BE2C (cell line): Measurements from ENCODE around the gene FBRSL1. TPM values are rescaled to one million over a fixed set of nuclear protein-coding genes. Genes with fewer than 3 reads are reported as not detected.
"Not testable (repeated sequence)": the region's sequence is repeated elsewhere in the genome, so short reads cannot be mapped to it uniquely, and the experiment has no call there.

Experiments
- DNase-seq: peaks from one replicate; pipeline ENCODE4 v3.0.0-alpha.2; 2020
- H3K27me3 ChIP-seq: fragments of 250-450 bp; sonication (Bioruptor Pico); 2 replicates; pipeline ENCODE4 v1.5.1; 2020; ENCODE audit warnings: mild to moderate bottlenecking
- H3K36me3 ChIP-seq: fragments of 250-450 bp; sonication (Bioruptor Pico); 2 replicates; pipeline ENCODE4 v1.5.1; 2020; ENCODE audit warnings: mild to moderate bottlenecking
- H3K4me1 ChIP-seq: fragments of 250-450 bp; sonication (Bioruptor Pico); 2 replicates; pipeline ENCODE4 v1.5.1; 2020
- H3K4me3 ChIP-seq: 2 replicates; pipeline ENCODE4 v1.5.1; 2011; ENCODE audit warnings: low read depth, low read length
- H3K9me3 ChIP-seq: fragments of 250-450 bp; sonication (Bioruptor Pico); 2 replicates; pipeline ENCODE4 v1.5.1; 2020
- polyA plus RNA-seq: library from polyadenylated mRNA; unstranded; fragments of >200 nt; gene quantifications from one replicate; pipeline ENCODE4 v1.2.1, GENCODE V29; 2012; ENCODE audit warnings: low read depth, missing spikeins; ENCODE audit not compliant: insufficient read length, insufficient read depth
- TF ChIP-seq, protein P1 (sequence below): IDR thresholded peaks from 2 replicates; pipeline ENCODE4 v1.5.1; 2012; ENCODE audit warnings: mild to moderate bottlenecking, low read depth, low read length

FBRSL1 gene
- 168 TPM for polyA plus RNA-seq

DNA sequence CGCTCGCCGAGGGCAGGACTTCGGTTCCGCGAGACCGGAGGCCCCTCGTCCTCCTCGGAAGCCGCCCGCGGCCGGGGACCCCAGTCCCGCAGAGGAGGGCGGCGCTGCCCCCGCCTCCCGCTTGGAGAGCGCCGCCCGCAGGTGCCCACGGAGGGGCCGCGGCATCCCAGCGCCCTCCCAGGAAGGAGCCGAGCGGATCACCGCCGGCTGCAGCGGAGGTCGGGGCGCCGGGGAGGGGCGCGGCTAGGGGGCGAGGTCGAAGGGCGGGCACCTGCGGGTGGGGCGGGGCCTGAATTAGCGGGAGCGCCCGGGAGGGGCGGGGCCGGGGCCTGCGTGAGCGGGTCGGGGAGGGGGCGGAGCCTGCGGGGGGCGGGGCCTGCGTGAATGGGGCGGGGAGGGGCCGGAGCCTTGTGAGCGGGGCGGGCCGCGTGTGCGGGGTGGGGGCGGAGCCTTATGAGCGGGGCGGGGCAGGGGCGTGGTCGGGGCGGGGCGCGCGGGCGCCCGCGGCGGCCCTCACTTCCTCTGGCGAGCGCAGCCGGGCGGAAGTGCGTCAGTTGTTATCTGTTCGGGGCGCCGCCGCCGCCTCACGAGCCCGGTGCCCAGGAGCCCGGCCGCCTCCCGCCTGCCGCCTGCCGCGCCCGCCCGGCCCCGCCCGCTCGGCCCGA is at the start of gene FBRSL1:
FBRSL1 (plus strand) TSS at position 550 of the 665 bp plus-strand sequence.
- peak; percentile 92 for DNase-seq
- Histone ChIP-seq H3K4me3 (peak within 1 kb of the TSS; percentile 80), H3K27me3 (peaks cover 10% of the 10 kb centered on the region; the same call in 1 of the 2 replicates), H3K36me3 (no peaks in the 10 kb centered on the region), H3K9me3 (no peaks in the 10 kb centered on the region), H3K4me1 (peaks cover 5% of the 10 kb centered on the region; the same call in 1 of the 2 replicates)
- TF ChIP-seq, protein P1, sequence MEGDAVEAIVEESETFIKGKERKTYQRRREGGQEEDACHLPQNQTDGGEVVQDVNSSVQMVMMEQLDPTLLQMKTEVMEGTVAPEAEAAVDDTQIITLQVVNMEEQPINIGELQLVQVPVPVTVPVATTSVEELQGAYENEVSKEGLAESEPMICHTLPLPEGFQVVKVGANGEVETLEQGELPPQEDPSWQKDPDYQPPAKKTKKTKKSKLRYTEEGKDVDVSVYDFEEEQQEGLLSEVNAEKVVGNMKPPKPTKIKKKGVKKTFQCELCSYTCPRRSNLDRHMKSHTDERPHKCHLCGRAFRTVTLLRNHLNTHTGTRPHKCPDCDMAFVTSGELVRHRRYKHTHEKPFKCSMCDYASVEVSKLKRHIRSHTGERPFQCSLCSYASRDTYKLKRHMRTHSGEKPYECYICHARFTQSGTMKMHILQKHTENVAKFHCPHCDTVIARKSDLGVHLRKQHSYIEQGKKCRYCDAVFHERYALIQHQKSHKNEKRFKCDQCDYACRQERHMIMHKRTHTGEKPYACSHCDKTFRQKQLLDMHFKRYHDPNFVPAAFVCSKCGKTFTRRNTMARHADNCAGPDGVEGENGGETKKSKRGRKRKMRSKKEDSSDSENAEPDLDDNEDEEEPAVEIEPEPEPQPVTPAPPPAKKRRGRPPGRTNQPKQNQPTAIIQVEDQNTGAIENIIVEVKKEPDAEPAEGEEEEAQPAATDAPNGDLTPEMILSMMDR, result no peak

DNA sequence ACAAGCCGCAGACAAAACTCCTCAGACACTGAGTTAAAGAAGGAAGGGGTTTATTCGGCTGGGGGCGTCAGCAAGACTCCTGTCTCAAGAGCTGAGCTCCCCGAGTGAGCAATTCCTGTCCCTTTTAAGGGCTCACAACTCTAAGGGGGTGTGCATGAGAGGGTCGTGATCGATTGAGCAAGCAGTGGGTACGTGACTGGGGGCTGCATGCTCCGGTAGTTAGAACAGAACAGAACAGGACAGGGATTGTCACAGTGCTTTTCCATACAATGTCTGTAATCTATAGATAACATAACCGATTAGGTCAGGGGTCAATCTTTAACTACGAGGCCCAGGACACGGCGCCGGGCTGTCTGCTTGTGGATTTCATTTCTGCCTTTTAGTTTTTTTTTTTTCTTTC is 49.5 kb upstream of the FBRSL1 start:
- H3K27me3 ChIP-seq, result peaks cover 28% of the 10 kb centered on the region
- H3K4me3 ChIP-seq, H3K9me3 ChIP-seq, DNase-seq, H3K36me3 ChIP-seq, H3K4me1 ChIP-seq: not testable (repeated sequence)

DNA sequence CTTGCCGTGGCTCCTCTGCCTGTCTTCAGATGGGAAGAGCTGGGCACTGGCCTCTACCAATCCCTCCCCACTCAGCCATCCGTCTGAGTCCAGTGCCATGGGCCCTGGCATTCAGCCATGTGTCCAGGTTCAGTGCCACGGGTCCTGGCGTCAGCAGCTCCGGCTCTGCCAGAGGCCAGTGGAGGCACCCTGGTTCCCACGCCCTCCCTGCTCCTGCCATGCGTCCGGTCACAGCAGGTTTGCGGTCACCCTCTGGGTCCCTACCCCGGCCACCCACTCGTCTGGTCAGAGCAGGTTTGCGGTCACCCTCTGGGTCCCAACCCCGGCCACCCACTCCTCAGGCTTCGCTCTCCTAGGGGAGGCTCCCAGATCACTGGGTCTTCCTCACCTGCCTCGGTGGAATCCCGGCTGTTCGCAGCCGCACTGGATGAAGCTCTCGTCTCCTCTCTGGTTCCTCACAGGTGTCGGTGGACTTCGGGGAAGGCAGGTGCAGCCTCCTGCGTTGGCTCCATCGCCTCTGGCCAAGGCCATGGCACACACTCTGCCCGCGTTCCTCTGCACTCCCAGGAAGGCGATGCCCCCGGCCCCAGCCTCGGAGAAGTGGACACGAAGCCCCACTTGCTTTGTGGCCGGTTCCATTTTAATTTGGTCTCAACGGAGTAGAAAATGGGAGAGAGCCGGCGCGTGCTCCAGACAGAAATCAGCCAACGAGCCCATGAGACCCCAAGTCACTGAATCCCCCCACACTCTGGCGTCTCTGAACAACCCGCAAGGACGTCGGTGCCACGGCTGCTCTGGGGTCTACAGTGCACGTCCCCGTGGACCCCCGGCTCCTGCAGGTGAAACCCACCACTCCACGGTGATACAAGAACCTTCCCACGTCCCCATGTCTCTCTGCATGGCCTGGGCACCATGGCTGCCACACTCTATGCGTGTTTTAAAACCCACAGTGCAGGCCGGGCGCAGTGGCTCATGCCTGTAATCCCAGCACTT is 47.8 kb upstream of the FBRSL1 start:
- H3K4me1 ChIP-seq, result no peaks in the 10 kb centered on the region
- H3K27me3 ChIP-seq, result peaks cover 18% of the 10 kb centered on the region
- DNase-seq, result no peak
- H3K4me3 ChIP-seq, result no peak overlapping the region
- no peaks in the 10 kb centered on the region for H3K36me3 ChIP-seq
- TF ChIP-seq, protein P1, result no peak
- H3K9me3 ChIP-seq, result no peaks in the 10 kb centered on the region

DNA sequence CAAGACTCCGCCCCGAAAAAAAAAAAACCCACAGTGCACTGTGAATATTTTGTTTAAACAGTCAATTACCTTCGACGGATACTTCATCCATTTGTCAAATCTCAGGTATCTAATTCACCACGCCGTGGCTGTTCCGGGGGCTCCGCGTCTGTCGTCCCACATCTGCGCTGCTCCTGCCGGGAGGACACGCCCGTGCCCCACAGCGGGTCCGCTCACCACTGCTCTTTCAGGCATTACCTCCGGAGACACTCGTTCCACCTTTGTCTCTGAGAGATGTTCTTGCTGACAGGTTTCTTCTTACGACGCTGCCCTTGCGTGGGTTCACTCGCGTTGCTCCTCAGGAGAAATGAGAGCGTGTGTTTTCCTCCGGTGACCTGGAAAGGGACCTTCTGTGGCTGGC is 46.9 kb upstream of the FBRSL1 start:
- H3K27me3 ChIP-seq, result peaks cover 12% of the 10 kb centered on the region; the same call in 1 of the 2 replicates

DNA sequence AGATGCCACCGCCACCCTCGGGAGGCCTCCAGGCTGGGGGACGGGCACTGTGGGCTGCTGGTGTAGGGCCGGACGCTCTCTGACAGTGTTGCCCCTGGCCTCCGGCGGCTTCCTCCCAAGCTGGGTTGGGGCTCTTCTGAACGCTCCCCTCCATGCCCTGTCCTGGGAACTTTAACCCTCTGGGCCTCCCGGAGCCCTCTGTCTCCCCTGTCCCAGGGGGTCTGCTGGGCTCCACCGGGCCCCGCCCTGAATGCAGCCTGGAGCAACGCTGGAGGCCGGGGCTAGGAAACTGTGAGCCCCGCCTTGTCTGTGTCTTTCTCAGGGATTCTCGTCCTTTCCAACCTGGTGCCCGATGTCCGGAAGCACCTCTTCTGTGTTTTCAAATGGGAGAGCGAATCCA is 45.7 kb upstream of the FBRSL1 start:
- Histone ChIP-seq H3K4me1 (no peaks in the 10 kb centered on the region), H3K36me3 (no peaks in the 10 kb centered on the region), H3K9me3 (no peaks in the 10 kb centered on the region), H3K4me3 (no peak overlapping the region), H3K27me3 (peaks cover 12% of the 10 kb centered on the region; the same call in 1 of the 2 replicates)
- TF ChIP-seq, protein P1, result no peak
- DNase-seq, result no peak

More for the DNA sequence above, 46.9 kb upstream of the FBRSL1 start:
- no peaks in the 10 kb centered on the region for H3K4me1 ChIP-seq
- TF ChIP-seq, protein P1, result no peak
- no peaks in the 10 kb centered on the region for H3K9me3 ChIP-seq
- no peak for DNase-seq
- no peaks in the 10 kb centered on the region for H3K36me3 ChIP-seq
- H3K4me3 ChIP-seq, result no peak overlapping the region

DNA sequence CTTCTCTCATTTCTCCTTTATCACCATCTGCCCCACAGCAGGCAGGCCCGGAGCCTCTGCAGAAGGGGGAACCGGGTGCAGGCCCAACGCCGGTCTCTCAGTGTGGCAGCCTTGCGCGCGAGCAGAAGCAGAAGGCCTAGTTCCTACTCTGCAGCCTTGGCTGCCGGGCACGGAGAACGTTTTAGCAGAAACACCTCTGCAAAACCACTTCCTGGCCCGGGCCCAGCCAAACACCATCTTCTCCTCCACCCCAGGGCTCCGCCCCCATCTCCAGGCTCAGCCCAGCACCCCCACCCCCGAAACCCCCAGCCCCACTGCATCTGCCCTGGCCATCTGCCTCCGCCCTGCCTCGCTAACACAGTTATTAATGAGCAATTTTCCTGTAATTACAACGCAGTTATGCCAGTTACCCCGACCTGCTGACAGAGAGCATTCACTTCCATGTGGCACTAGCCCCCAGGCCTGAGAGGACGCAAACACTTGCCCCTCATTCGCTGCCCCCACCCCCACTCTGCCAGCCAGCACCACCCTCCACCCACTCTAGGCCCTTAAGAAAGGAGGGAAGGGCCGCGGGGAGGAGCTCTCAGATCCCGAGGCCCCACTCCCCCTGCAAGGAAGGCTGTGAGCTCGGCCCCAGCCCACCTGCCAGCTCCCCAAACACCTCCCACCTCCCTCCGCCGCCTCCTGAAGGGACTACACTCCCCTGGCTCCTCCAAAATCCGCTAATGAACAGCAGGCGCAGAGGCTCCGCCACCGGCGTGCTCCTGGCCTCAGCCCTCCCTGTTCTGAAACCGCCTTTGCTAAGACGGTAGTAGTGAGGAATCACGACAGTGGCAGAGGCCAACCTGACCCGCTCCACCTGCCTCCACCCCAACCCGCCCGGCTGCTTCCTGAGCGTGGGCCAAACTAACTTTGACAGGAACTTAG is 44.7 kb upstream of the FBRSL1 start:
- Histone ChIP-seq H3K36me3 (no peaks in the 10 kb centered on the region), H3K4me3 (no peak overlapping the region), H3K4me1 (no peaks in the 10 kb centered on the region), H3K9me3 (no peaks in the 10 kb centered on the region), H3K27me3 (peaks cover 12% of the 10 kb centered on the region)
- DNase-seq, result no peak
- TF ChIP-seq, protein P1, result no peak
